Measurements from ENCODE around the gene HARS1. TPM values are rescaled to one million over a fixed set of nuclear protein-coding genes. Genes with fewer than 3 reads are reported as not detected.
A peak's percentile ranks its signal among the peaks of the same experiment; 100 is the strongest.
"Not testable (repeated sequence)": the region's sequence is repeated elsewhere in the genome, so short reads cannot be mapped to it uniquely, and the experiment has no call there.

Gene HARS1
- total RNA-seq, 3 donors from 2014 or later = 43.2 to 53.7 (median 53.1) TPM

DNA sequence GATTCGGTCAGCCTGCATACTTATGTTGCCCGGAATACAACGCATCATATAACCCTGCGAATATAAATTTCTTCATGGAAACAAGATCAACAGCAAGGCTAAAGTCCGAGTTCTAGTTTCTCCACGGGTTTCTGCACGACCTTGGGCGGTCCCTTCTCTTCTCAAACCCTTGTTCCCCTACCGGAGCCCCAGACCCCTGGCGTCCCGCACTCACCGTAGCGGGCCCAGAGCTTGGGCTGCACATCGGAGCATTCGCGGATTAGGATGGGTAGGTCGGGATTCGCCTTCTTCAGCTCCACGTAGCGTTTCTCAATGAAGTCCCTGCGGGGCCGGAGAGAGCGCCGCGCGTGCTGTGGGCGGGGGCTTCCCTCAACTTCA is 44.1 kb downstream of the HARS1 start:
- Histone ChIP-seq H3K27me3 (no peaks in the 10 kb centered on the region), H3K27ac (peak overlapping the region; percentile 85 to 91), H3K4me1 (peaks cover 2 to 18% of the 10 kb centered on the region in 2 donors), H3K36me3 (peaks cover 5% of the 10 kb centered on the region), H3K9me3 (no peaks in the 10 kb centered on the region), H3K4me3 (peak overlapping the region; percentile 76 to 91 (median 88))
- TF ChIP-seq POLR2AphosphoS5 (IDR thresholded peaks at IDR 0.05) (no peak), CTCF (IDR thresholded peaks at IDR 0.05) (no peak), POLR2A (IDR thresholded peaks at IDR 0.05) (no peak)
- intact Hi-C loops (cut with DNase I; ENCODE audit: low total_unique reads) = no loop called here
- no peak for DNase-seq (ENCODE audit: low spot score in 2 of 2)

DNA sequence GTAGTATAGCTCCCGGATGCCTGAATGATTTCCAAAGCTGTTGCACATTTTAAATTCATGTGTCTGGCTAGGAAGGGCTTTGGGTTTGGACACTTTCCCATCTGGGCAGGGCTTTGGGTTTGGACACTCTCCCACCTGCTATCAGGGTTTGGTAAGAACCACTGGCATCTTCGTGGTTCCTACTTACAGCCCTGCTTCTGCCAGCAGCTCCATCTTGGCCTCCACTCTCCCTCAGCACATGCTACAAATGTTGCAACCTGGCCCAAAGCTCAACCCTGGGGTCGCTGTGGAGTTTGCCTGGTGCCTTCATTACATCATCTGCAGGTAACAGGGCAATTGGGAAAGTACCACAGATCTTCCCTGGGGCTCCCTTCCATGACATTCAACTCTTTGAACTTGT is 48.5 kb downstream of the HARS1 start:
- Histone ChIP-seq H3K4me1 (peaks cover 2 to 23% of the 10 kb centered on the region in 2 donors), H3K4me3 (no peak overlapping the region), H3K9me3 (no peaks in the 10 kb centered on the region), H3K27me3 (no peaks in the 10 kb centered on the region), H3K36me3 (no peaks in the 10 kb centered on the region), H3K27ac (no peak overlapping the region)
- intact Hi-C loops (cut with DNase I; ENCODE audit: low total_unique reads) = no loop called here
- no peak for TF ChIP-seq POLR2A (IDR thresholded peaks at IDR 0.05)
- no peak for TF ChIP-seq CTCF (IDR thresholded peaks at IDR 0.05)
- no peak for TF ChIP-seq POLR2AphosphoS5 (IDR thresholded peaks at IDR 0.05)
- DNase-seq (ENCODE audit: low spot score in 2 of 2) = no peak

DNA sequence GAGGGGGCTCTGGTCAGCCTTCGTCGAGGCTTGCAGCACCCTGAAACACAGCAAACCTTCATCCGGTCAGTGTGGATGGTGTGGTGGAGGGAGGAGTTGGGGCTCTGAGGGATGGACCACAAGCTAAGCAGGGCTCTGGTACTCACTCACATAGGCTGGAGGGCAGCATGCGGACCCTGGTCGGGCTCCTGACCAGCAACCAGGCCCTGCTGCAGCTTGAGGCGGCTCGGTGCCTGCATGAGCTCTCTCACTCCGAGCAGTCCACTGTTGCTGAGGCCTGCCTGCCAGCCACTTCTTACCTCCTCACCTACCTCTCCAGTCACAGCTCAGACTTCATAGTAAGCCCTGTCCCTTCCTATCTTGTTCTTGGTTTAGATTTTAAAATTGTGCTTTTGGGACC is 49.5 kb downstream of the HARS1 start:
- intact Hi-C loops (cut with DNase I; ENCODE audit: low total_unique reads) = no loop called here
- H3K4me3 ChIP-seq = no peak overlapping the region
- no peaks in the 10 kb centered on the region for H3K27me3 ChIP-seq
- no peaks in the 10 kb centered on the region for H3K36me3 ChIP-seq
- TF ChIP-seq CTCF (IDR thresholded peaks at IDR 0.05) = no peak
- TF ChIP-seq POLR2A (IDR thresholded peaks at IDR 0.05) = no peak
- no peak for TF ChIP-seq POLR2AphosphoS5 (IDR thresholded peaks at IDR 0.05)
- peak overlapping the region; percentile 10 to 14 for H3K27ac ChIP-seq
- no peaks in the 10 kb centered on the region for H3K9me3 ChIP-seq
- H3K4me1 ChIP-seq = peaks cover 2 to 23% of the 10 kb centered on the region in 2 donors
- DNase-seq (ENCODE audit: low spot score in 2 of 2) = no peak

DNA sequence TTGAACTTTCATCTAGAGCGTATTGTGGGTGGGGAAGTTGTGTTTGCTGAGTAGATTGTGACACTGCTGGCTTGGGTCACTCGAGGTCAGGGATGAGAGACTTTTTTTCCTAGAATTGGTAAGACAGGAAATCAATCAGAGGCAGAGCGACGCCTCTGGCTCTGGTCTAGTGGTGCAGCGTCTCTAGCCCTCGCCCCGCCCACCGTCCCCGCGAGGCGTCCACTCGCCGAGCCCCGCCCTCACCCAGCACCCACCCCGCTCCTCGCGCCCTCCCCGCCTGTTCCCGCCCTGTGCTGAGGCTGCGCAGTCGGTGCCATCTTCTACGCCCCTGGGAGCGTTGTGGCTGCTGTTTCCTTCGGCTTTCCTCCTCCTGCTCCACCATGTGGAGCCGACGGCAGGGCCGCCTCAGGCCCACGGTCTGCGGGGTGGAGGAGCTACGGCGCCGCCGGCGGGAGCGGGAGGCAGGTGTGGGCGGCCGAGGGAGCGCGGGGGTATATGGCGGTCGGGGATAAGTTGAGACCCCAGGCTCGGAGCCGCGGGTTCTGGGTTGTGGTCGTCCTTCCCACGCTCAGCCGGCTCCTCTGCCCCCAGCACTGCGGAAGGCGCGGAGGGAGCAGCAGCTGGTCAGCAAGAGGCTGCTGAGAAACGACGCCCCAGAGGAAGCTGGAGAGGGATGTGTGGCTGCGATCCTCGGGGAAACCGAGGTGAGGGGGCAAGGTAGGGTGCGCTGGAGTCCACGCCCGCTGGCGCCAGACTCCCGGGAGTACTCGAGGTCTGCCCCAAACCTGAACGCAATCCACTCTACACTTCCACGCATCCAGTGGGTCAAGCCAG is 51.8 kb downstream of the HARS1 start, which contains the start of gene TMCO6:
TMCO6 (plus strand) TSS at position 304 of the 834 bp plus-strand sequence; CDS start at position 381, 77 bp downstream.
- no peaks in the 10 kb centered on the region for H3K36me3 ChIP-seq
- no peaks in the 10 kb centered on the region for H3K27me3 ChIP-seq
- peak within 1 kb of the TSS; percentile 89 to 95 for H3K27ac ChIP-seq
- intact Hi-C loops (cut with DNase I; ENCODE audit: low total_unique reads) = loop anchor here (5.0 kb wide), 1 partner anchor 82 kb away; the partner anchor contains the start of gene SRA1
- H3K9me3 ChIP-seq = no peaks in the 10 kb centered on the region
- DNase-seq (ENCODE audit: low spot score in 2 of 2) = peak; percentile 95 to 98
- peak within 1 kb of the TSS; percentile 74 to 86 (median 82) for H3K4me3 ChIP-seq
- TF ChIP-seq POLR2AphosphoS5 (IDR thresholded peaks at IDR 0.05) (peak; percentile 70 to 84 (median 78)), CTCF (IDR thresholded peaks at IDR 0.05) (peak in 2 of 3 donors; percentile 57 to 58), POLR2A (IDR thresholded peaks at IDR 0.05) (peak; percentile 50)
- peaks cover 0 to 16% of the 10 kb centered on the region in 2 donors for H3K4me1 ChIP-seq

GRCh38 chr5:140638898-140639147 is 52.3 kb downstream of the HARS1 start:
- H3K9me3 ChIP-seq; H3K36me3 ChIP-seq; H3K27me3 ChIP-seq; DNase-seq (ENCODE audit: low spot score in 2 of 2): not testable (repeated sequence)
- H3K4me3 ChIP-seq = peak overlapping the region; percentile 74 to 86 (median 82)
- peaks cover 0 to 16% of the 10 kb centered on the region in 2 donors for H3K4me1 ChIP-seq
- H3K27ac ChIP-seq = peak overlapping the region; percentile 89 to 95
- intact Hi-C loops (cut with DNase I; ENCODE audit: low total_unique reads) = loop anchor here (5.0 kb wide), 1 partner anchor 82 kb away; the partner anchor contains the start of gene SRA1

Measured in breast epithelium (tissue), 4 donors.